Trophoblast cell (in vitro differentiated cells and primary cell): ENCODE measurements around the gene CALM3.

Source experiments
- DNase-seq, 2 donors: peaks; one replicate each; pipeline ENCODE4 v3.0.0-alpha.2; 2016
- H2AFZ ChIP-seq: 2 replicates; pipeline ENCODE4 v1.6.1; 2013; ENCODE audit warnings: low read length, moderate library complexity, mild to moderate bottlenecking; ENCODE audit not compliant: insufficient read depth, poor library complexity
- H2AK5ac ChIP-seq: 2 replicates; pipeline ENCODE4 v1.6.1; 2013; ENCODE audit warnings: mild to moderate bottlenecking, low read length
- H2BK120ac ChIP-seq: 2 replicates; pipeline ENCODE4 v1.6.1; 2013; ENCODE audit warnings: low read length, mild to moderate bottlenecking, moderate library complexity; ENCODE audit not compliant: insufficient read depth, poor library complexity
- H2BK12ac ChIP-seq: 2 replicates; pipeline ENCODE4 v1.6.1; 2013; ENCODE audit warnings: mild to moderate bottlenecking, low read length, moderate library complexity
- H2BK5ac ChIP-seq: 2 replicates; pipeline ENCODE4 v1.6.1; 2013; ENCODE audit warnings: low read length, low read depth, moderate library complexity, mild to moderate bottlenecking; ENCODE audit not compliant: poor library complexity
- H3K14ac ChIP-seq: 2 replicates; pipeline ENCODE4 v1.6.1; 2013; ENCODE audit warnings: mild to moderate bottlenecking, low read length
- H3K18ac ChIP-seq: 2 replicates; pipeline ENCODE4 v1.6.1; 2013; ENCODE audit warnings: mild to moderate bottlenecking, low read length
- H3K23ac ChIP-seq: 2 replicates; pipeline ENCODE4 v1.6.1; 2013; ENCODE audit warnings: low read length
- H3K27ac ChIP-seq: 2 replicates; pipeline ENCODE4 v1.5.1; 2013; ENCODE audit warnings: low read depth, mild to moderate bottlenecking, inconsistent platforms, low read length, moderate library complexity
- H3K27me3 ChIP-seq: 2 replicates; pipeline ENCODE4 v1.6.1; 2013; ENCODE audit warnings: inconsistent platforms, mild to moderate bottlenecking, low read length, moderate library complexity; ENCODE audit not compliant: insufficient read depth
- H3K36me3 ChIP-seq, 2 experiments: 1 replicate in 1 of 2; 2 replicates in 1 of 2; pipeline ENCODE4 v1.6.1; 2013; ENCODE audit warnings: low read length in 2 of 2, mild to moderate bottlenecking in 2 of 2, moderate library complexity in 1 of 2; ENCODE audit not compliant: insufficient read depth in 2 of 2, control insufficient read depth in 1 of 2
- H3K4ac ChIP-seq: 2 replicates; pipeline ENCODE4 v1.6.1; 2013; ENCODE audit warnings: low read depth, mild to moderate bottlenecking, low read length, moderate library complexity
- H3K4me1 ChIP-seq, 2 experiments: 1 replicate in 1 of 2; 2 replicates in 1 of 2; pipeline ENCODE4 v1.6.1; 2013; ENCODE audit warnings: low read length in 2 of 2, mild to moderate bottlenecking in 2 of 2, moderate library complexity in 1 of 2; ENCODE audit not compliant: insufficient read depth in 2 of 2, control insufficient read depth in 1 of 2
- H3K4me2 ChIP-seq: 2 replicates; pipeline ENCODE4 v1.6.1; 2013; ENCODE audit warnings: inconsistent platforms, mild to moderate bottlenecking, low read length, moderate library complexity
- H3K4me3 ChIP-seq: 2 replicates; pipeline ENCODE4 v1.5.1; 2013; ENCODE audit warnings: mild to moderate bottlenecking, low read depth, low read length, inconsistent platforms
- H3K79me1 ChIP-seq: one replicate; pipeline ENCODE4 v1.6.1; 2013; ENCODE audit warnings: low read length
- H3K79me2 ChIP-seq: 2 replicates; pipeline ENCODE4 v1.6.1; 2013; ENCODE audit warnings: low read length, mild to moderate bottlenecking; ENCODE audit not compliant: control insufficient read depth, insufficient read depth, poor library complexity
- H3K9ac ChIP-seq: 2 replicates; pipeline ENCODE4 v1.6.1; 2013; ENCODE audit warnings: mild to moderate bottlenecking, low read length
- H3K9me3 ChIP-seq: 2 replicates; pipeline ENCODE4 v1.6.1; 2013; ENCODE audit warnings: low read depth, mild to moderate bottlenecking, control low read depth, inconsistent platforms, low read length; ENCODE audit not compliant: insufficient read depth
- H4K12ac ChIP-seq: 2 replicates; pipeline ENCODE4 v1.6.1; 2013; ENCODE audit warnings: low read depth, mild to moderate bottlenecking, low read length, moderate library complexity
- H4K8ac ChIP-seq: 2 replicates; pipeline ENCODE4 v1.6.1; 2013; ENCODE audit warnings: low read depth, mild to moderate bottlenecking, low read length, moderate library complexity
- H4K91ac ChIP-seq: one replicate; pipeline ENCODE4 v1.6.1; 2013; ENCODE audit warnings: low read depth, mild to moderate bottlenecking, low read length, moderate library complexity
- WGBS: extraction: QIAGEN DNeasy Blood & Tissue Kit; methylation state at CpG from one replicate; pipeline ENCODE4 v1.1.7; 2013; ENCODE audit warnings: missing lambda C conversion rate; ENCODE audit not compliant: insufficient read length, insufficient coverage; ENCODE audit errors: extremely low coverage; 5-methylcytosine and 5-hydroxymethylcytosine counted together

The CALM3 gene

GRCh38 chr19:46573679-46574498, 27.2 kb upstream of the CALM3 start:
- Histone ChIP-seq H4K91ac (no peak overlapping the region), H3K27ac (no peak overlapping the region), H3K36me3 (no peaks in the 10 kb centered on the region), H3K4me3 (no peak overlapping the region), H3K9me3 (no peaks in the 10 kb centered on the region), H3K18ac (no peak overlapping the region), H3K27me3 (no peaks in the 10 kb centered on the region), H3K4ac (no peak overlapping the region), H4K12ac (no peak overlapping the region), H3K14ac (no peak overlapping the region), H4K8ac (no peak overlapping the region), H3K4me1 (no peaks in the 10 kb centered on the region), H3K9ac (no peak overlapping the region), H2BK5ac (no peak overlapping the region), H2AK5ac (no peak overlapping the region), H2BK120ac (no peak overlapping the region), H2AFZ (no peak overlapping the region), H2BK12ac (no peak overlapping the region), H3K4me2 (no peak overlapping the region), H3K23ac (no peak overlapping the region), H3K79me1 (no peaks in the 10 kb centered on the region), H3K79me2 (no peaks in the 10 kb centered on the region)
- DNase-seq = no peak
- WGBS = no CpG with 5 or more reads among the region's 8 CpGs

- Histone ChIP-seq H3K36me3 (no peaks in the 10 kb centered on the region), H2BK5ac (no peak overlapping the region), H3K18ac (no peak overlapping the region), H3K79me2 (no peaks in the 10 kb centered on the region), H2AFZ (no peak overlapping the region), H2AK5ac (no peak overlapping the region), H2BK12ac (no peak overlapping the region), H3K4ac (no peak overlapping the region), H3K27me3 (no peaks in the 10 kb centered on the region), H3K9me3 (no peaks in the 10 kb centered on the region), H3K4me2 (no peak overlapping the region), H3K79me1 (no peaks in the 10 kb centered on the region), H3K27ac (no peak overlapping the region), H4K91ac (no peak overlapping the region), H4K12ac (no peak overlapping the region), H2BK120ac (no peak overlapping the region), H3K4me3 (no peak overlapping the region), H3K9ac (no peak overlapping the region), H3K14ac (no peak overlapping the region), H4K8ac (no peak overlapping the region), H3K23ac (no peak overlapping the region), H3K4me1 (no peaks in the 10 kb centered on the region)
- no peak for DNase-seq
- WGBS = no CpG with 5 or more reads among the region's 11 CpGs
These were observed 26.6 kb upstream of the CALM3 start for GRCh38 chr19:46574533-46574932.

- Histone ChIP-seq H3K14ac (no peak overlapping the region), H3K4me3 (no peak overlapping the region), H2AK5ac (no peak overlapping the region), H3K4ac (no peak overlapping the region), H3K9me3 (no peaks in the 10 kb centered on the region), H3K4me1 (no peaks in the 10 kb centered on the region), H3K79me1 (no peaks in the 10 kb centered on the region), H3K23ac (no peak overlapping the region), H3K18ac (no peak overlapping the region), H4K12ac (no peak overlapping the region), H4K91ac (no peak overlapping the region), H2AFZ (no peak overlapping the region), H2BK5ac (no peak overlapping the region), H3K27me3 (no peaks in the 10 kb centered on the region), H2BK120ac (no peak overlapping the region), H4K8ac (no peak overlapping the region), H3K9ac (no peak overlapping the region), H3K79me2 (no peaks in the 10 kb centered on the region), H3K4me2 (no peak overlapping the region), H3K36me3 (no peaks in the 10 kb centered on the region), H3K27ac (no peak overlapping the region), H2BK12ac (no peak overlapping the region)
- no peak for DNase-seq
- no CpG with 5 or more reads among the region's 4 CpGs for WGBS
These were observed 22.7 kb upstream of the CALM3 start for GRCh38 chr19:46578450-46578849.

- Histone ChIP-seq H2AK5ac (no peak overlapping the region), H2BK5ac (no peak overlapping the region), H3K9ac (no peak overlapping the region), H3K79me1 (no peaks in the 10 kb centered on the region), H3K27me3 (no peaks in the 10 kb centered on the region), H3K4me3 (no peak overlapping the region), H3K23ac (no peak overlapping the region), H3K27ac (no peak overlapping the region), H3K4ac (no peak overlapping the region), H3K36me3 (no peaks in the 10 kb centered on the region), H4K12ac (no peak overlapping the region), H3K9me3 (no peaks in the 10 kb centered on the region), H2BK12ac (no peak overlapping the region), H2BK120ac (no peak overlapping the region), H3K4me2 (no peak overlapping the region), H2AFZ (no peak overlapping the region), H3K18ac (no peak overlapping the region), H4K91ac (no peak overlapping the region), H3K14ac (no peak overlapping the region), H3K4me1 (no peaks in the 10 kb centered on the region), H4K8ac (no peak overlapping the region), H3K79me2 (no peaks in the 10 kb centered on the region)
- DNase-seq = no peak
- no CpG with 5 or more reads among the region's 8 CpGs for WGBS
These were observed 21.7 kb upstream of the CALM3 start for GRCh38 chr19:46579361-46579879.
